ENCODE results near the gene CTR9.

DNA sequence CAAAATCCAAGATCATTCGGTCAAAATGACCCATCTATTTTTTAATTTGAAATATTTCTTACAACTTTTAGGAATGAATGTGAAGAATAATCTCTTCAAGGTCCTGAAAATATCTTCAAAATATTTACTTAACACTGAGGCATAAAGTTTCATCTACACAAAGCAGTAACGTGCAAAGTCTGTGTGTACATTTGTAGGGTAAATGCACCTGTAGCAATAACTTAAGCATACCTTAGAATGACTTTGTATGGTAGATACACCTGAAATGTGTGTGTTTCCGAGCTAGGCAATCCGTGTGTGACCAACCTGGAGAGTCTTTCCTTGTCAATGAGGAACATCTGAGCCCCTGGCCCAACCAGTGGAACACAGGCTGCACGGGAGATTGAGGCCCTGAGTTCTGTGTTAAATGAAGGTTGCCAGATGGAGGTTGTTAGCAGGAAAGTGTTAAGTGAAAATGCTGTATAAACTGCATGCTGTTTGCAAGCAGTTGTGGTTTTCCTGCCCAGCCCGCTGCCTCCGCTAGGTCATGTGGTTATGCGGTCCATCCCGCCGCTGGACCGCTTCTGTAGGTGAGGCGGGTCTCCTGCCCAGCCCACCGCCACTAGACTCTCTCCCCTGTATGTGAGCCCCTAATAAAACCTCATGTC lies 7.6 kb upstream of the CTR9 start:
- TF ChIP-seq, protein P1, sequence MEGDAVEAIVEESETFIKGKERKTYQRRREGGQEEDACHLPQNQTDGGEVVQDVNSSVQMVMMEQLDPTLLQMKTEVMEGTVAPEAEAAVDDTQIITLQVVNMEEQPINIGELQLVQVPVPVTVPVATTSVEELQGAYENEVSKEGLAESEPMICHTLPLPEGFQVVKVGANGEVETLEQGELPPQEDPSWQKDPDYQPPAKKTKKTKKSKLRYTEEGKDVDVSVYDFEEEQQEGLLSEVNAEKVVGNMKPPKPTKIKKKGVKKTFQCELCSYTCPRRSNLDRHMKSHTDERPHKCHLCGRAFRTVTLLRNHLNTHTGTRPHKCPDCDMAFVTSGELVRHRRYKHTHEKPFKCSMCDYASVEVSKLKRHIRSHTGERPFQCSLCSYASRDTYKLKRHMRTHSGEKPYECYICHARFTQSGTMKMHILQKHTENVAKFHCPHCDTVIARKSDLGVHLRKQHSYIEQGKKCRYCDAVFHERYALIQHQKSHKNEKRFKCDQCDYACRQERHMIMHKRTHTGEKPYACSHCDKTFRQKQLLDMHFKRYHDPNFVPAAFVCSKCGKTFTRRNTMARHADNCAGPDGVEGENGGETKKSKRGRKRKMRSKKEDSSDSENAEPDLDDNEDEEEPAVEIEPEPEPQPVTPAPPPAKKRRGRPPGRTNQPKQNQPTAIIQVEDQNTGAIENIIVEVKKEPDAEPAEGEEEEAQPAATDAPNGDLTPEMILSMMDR (IDR thresholded peaks at IDR 0.05) = no peak
- TF ChIP-seq POLR2A (IDR thresholded peaks at IDR 0.05) = no peak
